ENCODE data around the gene NUCB1. TPM values are rescaled to one million over a fixed set of nuclear protein-coding genes. Genes with fewer than 3 reads are reported as not detected.
"Not testable (repeated sequence)": the region's sequence is repeated elsewhere in the genome, so short reads cannot be mapped to it uniquely, and the experiment has no call there.

Gene NUCB1
- total and polyA plus RNA-seq, 9 of the 15 experiments (the other 6 are each of a cell fraction or from before 2014, with no cell fraction given) = 3.1 to 153 (median 71.7) TPM

DNA sequence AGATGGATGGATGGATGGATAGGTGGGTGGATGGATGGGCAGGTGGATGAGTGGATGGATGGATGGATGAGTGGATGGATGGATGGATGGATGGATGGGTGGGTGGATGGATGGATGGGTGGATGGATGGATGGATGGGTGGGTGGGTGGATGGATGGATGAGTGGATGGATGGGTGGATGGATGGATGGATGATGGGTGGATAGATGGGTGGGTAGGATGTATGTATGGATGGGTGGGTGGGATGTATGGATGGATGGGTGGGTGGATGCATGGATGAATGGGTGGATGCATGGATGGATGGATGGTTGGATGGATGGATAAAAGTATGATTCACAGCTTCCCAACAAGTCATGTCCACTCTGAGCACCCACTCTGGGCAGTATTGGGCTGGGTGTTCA lies 3.7 kb downstream of the NUCB1 start:
- FAIRE-seq; CTCF ChIA-PET (ENCODE audit: low intra/inter-chr PET ratio); DNase-seq (ENCODE audit: extremely low read depth in 1 of 4, low spot score in 3 of 4); H3K9me3 ChIP-seq (replicated peaks; ENCODE audit: control insufficient read depth, insufficient read depth, low read depth, low read length); in situ Hi-C loops (cut with MboI); BruUV-seq (replicated peaks); H3K27me3 ChIP-seq (ENCODE audit: control insufficient read depth in 2 of 2, insufficient read depth in 2 of 2, low read length in 2 of 2); H3K9me1 ChIP-seq (ENCODE audit: control insufficient read depth, insufficient read depth, low read length); H4K20me1 ChIP-seq (replicated peaks; ENCODE audit: control insufficient read depth, insufficient read depth, low read length); H3K4me3 ChIP-seq; intact Hi-C loops (cut with micrococcal nuclease); H3K27ac ChIP-seq (ENCODE audit: extremely low read depth, low read depth, low read length); H3K4me2 ChIP-seq (ENCODE audit: insufficient read depth, low read length); ATAC-seq; H2AFZ ChIP-seq (ENCODE audit: low read depth, low read length): not testable (repeated sequence)
- Histone ChIP-seq H3K36me3 (ENCODE audit: control insufficient read depth, insufficient read depth, low read length) (peaks cover 51% of the 10 kb centered on the region), H3K79me2 (ENCODE audit: control insufficient read depth, insufficient read depth, low read length) (peaks cover 46% of the 10 kb centered on the region), H3K9ac (ENCODE audit: insufficient read depth in 1 of 2, low read depth in 2 of 2, low read length in 2 of 2) (peak overlapping the region in 1 of 2 experiments; percentile 7; a peak in 1 of 4 replicates), H3K4me1 (replicated peaks in 1 of 2; ENCODE audit: control insufficient read depth in 2 of 2, insufficient read depth in 2 of 2, low read length in 2 of 2) (peaks cover 13 to 43% of the 10 kb centered on the region in 2 experiments; a peak in 4 of 5 replicates)
- POLR2A ChIA-PET = interaction anchor here (1.0 kb wide), 1 partner anchor 30 kb away, joined by 3 read pairs; no protein-coding TSS in a partner anchor

- Histone ChIP-seq H3K9me3 (replicated peaks; ENCODE audit: control insufficient read depth, insufficient read depth, low read depth, low read length) (no peaks in the 10 kb centered on the region), H3K9me1 (ENCODE audit: control insufficient read depth, insufficient read depth, low read length) (no peaks in the 10 kb centered on the region), H2AFZ (ENCODE audit: low read depth, low read length) (no peak overlapping the region), H3K79me2 (ENCODE audit: control insufficient read depth, insufficient read depth, low read length) (peaks cover 40% of the 10 kb centered on the region), H3K4me3 (no peak overlapping the region), H3K36me3 (ENCODE audit: control insufficient read depth, insufficient read depth, low read length) (peaks cover 68% of the 10 kb centered on the region), H3K4me1 (replicated peaks in 1 of 2; ENCODE audit: control insufficient read depth in 2 of 2, insufficient read depth in 2 of 2, low read length in 2 of 2) (peaks cover 9 to 32% of the 10 kb centered on the region in 2 experiments; a peak in 4 of 5 replicates), H3K4me2 (ENCODE audit: insufficient read depth, low read length) (no peak overlapping the region), H3K9ac (ENCODE audit: insufficient read depth in 1 of 2, low read depth in 2 of 2, low read length in 2 of 2) (peak overlapping the region in 1 of 2 experiments; percentile 48; a peak in 2 of 4 replicates), H3K27ac (ENCODE audit: extremely low read depth, low read depth, low read length) (no peak overlapping the region), H4K20me1 (replicated peaks; ENCODE audit: control insufficient read depth, insufficient read depth, low read length) (peaks cover 6% of the 10 kb centered on the region), H3K27me3 (ENCODE audit: control insufficient read depth in 2 of 2, insufficient read depth in 2 of 2, low read length in 2 of 2) (no peaks in the 10 kb centered on the region)
- FAIRE-seq = no peak
- DNase-seq (ENCODE audit: extremely low read depth in 1 of 4, low spot score in 3 of 4) = no peak
- TF ChIP-seq RFX7 (CRISPR knock-in tag; IDR thresholded peaks at IDR 0.05) = no peak
- no peak for TF ChIP-seq GMEB1 (CRISPR knock-in tag; IDR thresholded peaks at IDR 0.05)
- TF ChIP-seq ZZZ3 (IDR thresholded peaks at IDR 0.05) = no peak
- no peak for TF ChIP-seq ZNF175 (CRISPR knock-in tag; IDR thresholded peaks at IDR 0.05; ENCODE audit: low read depth)
- no peak for TF ChIP-seq POLR2A (conservative IDR thresholded peaks at IDR 0.05)
- TF ChIP-seq MECOM (CRISPR knock-in tag; IDR thresholded peaks at IDR 0.05) = no peak
- in situ Hi-C loops (cut with MboI) = no loop called here
- ChIA-PET POLR2A (interaction anchor here (0.8 kb wide), 1 partner anchor 11 kb away, joined by 3 read pairs; no protein-coding TSS in a partner anchor), CTCF (ENCODE audit: low intra/inter-chr PET ratio) (no interaction called here)
- 91% methylated on average over 12 of the region's 14 CpGs for WGBS (ENCODE audit: insufficient coverage, low coverage, missing lambda C conversion rate)
- BruUV-seq (replicated peaks) = no TSS peak
- no peak for ATAC-seq
- intact Hi-C loops (cut with micrococcal nuclease) = no loop called here
These were observed 5.6 kb downstream of the NUCB1 start for GRCh38 chr19:48905664-48906063.
